GM21423 (cell line): Measurements from ENCODE around the gene ADAM23.
"Not testable (repeated sequence)": the region's sequence is repeated elsewhere in the genome, so short reads cannot be mapped to it uniquely, and the experiment has no call there.

ENCODE experiments used
- ATAC-seq: cut with Tn5 transposase; IDR thresholded peaks from one replicate; pipeline ENCODE4 v1.9.1; 2021; ENCODE audit warnings: mild to moderate bottlenecking, moderate library complexity; ENCODE audit not compliant: unreplicated experiment

Gene ADAM23

DNA sequence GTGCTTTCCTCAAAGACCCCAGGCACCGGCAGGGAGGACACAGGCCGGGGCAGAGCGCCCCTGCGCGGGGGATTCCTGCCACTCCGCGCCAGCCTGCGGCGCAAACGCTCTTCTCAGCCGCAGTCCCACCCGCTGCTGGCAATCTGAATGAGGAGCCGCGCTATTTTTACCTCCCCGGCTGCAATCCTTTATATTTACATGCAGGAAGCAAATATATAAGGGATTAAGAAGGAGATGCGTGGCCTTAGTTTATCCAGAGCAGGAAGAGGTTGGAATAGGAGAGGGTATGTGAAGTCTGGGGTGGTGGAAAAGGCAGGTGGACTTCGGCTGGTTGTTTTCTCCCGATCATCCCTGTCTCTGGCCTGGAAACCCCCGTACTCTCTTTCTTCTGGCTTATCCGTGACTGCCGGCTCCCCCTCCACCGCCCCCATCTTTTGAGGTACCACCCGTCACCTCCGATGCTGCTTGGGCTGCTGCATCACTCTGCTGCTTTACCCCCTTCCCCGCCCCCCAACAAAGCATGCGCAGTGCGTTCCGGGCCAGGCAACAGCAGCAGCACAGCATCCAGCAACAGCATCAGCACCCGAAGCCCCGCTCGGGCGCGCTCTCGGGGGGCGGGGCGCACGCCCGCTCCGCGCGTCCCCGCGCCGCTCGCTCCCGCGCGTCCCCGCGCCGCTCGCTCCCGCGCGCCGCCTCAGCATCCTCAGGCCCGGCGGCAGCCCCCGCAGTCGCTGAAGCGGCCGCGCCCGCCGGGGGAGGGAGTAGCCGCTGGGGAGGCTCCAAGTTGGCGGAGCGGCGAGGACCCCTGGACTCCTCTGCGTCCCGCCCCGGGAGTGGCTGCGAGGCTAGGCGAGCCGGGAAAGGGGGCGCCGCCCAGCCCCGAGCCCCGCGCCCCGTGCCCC, at the start of gene ADAM23:
ADAM23 (plus strand) TSS at position 700 of the 902 bp plus-strand sequence. CDS start 335 bp downstream, outside the sequence.
- peak; percentile 31 for ATAC-seq

- no peak for ATAC-seq
These were observed 47.1 kb upstream of the ADAM23 start for GRCh38 chr2:206396211-206396610.

DNA sequence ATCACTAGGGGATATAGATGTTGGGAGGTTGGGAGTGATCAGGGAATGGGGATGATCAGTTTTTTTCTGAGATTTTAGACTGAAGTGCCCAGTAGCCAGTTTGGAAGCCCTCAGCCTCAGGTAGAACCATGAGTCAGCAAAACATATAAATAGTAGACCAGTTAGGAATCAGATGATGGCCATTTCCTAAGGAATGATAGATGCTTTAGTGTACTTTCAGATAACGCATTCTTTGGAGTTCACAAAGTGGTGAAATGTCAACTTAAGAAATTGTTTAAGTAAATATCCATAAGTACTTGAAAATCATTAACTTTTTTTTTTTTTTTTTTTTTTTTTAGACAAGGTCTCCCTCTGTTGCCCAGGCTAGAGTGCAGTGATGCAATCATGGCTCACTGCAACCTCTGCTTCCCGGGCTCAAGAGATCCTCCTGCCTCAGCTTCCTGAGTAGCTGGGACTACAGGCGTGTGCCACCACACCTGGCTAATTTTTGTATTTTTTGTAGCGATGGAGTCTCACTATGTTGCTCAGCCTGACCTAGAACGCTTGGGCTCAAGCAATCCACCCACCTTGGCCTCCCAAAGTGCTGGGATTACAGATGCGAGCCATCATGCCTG, 40.3 kb upstream of the ADAM23 start:
- ATAC-seq = not testable (repeated sequence)

DNA sequence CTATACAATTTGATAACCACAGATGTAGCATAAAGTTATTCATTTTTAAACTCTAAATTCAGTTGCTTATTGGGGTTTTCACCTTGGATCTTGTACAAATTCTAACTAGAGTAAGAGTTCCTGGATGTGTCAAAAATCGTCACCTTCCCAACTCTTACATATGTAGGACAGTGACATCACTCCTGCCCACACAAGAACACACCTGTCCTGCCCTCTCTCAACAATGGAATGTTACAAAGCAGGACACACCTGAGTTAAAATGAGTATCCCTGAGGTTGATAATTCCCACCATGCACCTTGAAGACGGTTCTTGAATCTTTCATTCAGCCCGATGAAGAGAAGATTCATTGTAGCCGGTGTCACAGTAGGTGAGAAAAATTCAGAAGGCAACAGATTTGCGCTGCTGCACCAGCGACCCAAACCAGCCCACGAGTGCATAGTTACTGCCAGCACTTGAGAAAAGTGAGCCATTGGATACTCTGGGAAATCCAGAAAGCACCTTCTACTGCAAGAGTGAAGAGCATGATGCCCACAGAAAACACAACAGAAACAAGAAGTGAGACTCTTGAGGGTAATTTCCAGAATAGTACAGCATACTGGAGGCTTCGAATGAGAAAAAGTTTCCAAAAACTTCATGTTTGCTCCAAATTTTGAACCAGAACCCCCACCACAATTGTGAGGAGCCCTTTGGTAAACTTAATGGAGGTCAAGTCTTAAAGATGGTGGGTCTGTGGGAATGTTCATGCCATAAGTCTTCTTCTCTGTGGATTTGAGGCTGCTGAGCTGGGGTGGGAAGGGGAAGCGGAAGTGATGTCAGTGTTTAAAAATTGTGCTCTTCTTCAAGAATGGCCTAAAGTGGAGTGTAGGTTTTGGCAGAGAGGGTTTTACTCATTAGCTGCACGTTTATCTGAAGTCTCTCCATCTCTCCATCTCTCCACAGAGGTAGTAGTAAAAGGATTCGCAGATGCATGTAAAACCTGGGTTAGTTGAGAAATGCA, 34.7 kb upstream of the ADAM23 start:
- peak; percentile 83 for ATAC-seq

DNA sequence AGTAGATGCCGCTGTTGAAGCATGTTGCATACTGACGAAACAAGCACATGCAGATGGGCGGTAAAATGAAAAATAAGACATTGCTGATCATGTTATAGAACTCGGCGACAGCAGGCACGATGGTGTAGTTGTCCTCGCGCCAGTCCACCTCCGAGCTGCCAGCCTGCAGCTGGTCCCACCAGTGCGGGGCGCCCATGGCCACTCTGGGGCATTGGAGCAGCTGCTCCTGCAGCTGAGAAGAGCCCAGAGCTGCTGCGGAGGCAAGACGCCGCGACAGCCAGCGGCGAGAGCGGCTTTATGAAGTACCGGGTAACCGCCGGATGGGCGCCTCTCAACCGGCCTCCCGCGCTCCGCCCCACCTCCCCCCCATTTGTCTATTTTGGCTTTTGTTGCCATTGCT, 32.6 kb upstream of the ADAM23 start:
- no peak for ATAC-seq

DNA sequence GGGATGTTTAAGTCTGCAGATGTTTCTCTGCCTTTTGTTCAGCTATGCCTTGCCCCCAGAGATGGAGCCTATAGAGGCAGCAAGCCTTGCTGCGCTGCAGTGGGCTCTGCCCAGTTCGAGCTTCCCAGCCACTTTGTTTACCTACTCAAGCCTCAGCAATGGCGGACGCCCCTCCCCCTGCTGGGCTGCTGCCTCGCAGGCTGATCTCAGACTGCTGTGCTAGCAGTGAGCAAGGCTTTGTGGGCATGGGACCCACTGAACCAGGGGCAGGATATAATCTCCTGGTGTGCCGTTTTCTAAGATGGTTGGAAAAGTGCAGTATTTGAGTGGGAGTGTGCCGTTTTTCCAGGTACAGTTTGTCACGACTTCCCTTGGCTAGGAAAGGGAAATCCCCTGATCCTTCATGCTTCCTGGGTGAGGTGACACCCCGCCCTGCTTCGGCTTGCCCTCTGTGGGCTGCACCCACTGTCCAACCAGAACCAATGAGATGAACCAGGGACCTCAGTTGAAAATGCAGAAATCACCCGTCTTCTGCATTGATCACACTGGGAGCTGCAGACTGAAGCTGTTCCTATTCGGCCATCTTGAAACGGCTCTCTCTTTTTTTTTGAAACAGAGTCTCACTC, 27.6 kb upstream of the ADAM23 start:
- ATAC-seq = no peak

DNA sequence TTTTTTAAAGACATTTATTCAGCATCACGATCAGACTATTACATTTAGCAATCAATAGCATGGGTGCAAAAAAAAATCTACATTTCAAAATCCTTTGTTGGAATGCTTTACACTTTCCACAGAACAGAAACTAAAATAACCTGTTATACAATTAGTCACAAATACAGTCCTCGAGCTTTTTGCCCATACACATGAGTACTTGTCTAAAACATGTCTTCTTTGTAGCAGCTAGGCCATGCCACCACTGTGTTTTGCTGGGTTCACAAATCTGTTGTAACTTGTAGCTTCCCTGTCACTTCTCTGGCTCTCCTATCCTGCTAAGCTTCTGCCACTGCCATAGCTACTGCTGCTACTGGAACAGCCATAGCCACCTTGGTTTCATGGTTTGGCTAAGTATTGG, 24.4 kb upstream of the ADAM23 start:
- ATAC-seq = no peak

DNA sequence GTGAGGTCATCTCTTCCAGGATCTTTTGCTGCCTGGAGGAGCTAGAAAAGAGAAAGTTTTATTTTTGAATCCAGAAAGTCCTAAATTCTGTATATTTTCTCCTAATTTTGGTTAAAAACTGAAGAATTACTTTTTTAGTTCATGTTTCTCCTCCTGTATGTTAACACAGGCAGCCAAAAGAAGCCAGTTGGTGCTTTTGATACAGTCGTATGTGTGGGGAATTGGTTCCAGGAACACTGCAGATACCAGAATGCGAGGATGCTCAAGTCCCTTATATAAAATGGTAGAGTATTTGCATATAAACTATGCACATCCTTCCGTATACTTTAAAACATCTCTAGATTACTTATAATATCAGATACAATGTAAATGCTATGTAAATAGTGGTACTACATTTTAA, 22.6 kb upstream of the ADAM23 start:
- ATAC-seq = no peak

- no peak for ATAC-seq
These were observed 20.8 kb upstream of the ADAM23 start for GRCh38 chr2:206422493-206422892.

DNA sequence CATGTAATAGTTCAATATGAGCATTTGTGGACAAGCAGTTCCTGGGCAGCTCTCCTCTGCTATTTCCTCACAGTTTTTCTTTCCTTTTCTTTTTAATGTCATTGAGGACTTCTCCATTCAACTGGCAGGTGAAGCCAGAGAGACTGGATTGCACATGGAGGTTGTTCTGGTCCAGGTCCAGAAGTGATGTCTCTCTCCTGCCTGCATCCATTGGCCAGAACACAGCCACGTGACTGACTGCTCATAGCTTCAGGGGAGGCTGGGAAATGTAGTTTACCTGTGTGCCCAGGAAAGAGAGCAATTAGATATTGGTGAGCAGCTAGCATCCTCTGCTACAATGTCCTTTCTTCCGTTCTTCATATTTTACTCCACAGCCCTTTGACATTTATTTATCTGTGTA, 20.2 kb upstream of the ADAM23 start:
- ATAC-seq = no peak

DNA sequence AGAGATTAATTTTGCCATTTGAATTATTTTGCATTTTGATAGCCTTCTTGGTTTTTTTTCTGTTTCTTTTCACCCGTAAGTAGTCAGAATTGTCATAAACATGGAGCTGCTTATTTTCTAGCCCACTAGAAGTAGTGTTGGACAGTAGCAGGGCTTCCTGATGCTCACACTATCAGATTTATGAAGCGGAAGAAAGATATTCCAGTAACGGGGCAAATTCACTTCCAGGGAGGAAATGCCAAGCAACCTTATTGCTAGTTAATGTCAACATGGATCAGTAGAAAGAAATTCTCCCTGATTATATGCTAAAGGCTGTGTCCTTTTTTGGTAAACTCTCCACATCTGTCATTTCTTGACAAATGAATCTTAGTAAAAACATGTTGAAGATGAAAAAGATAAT, 19.2 kb upstream of the ADAM23 start:
- ATAC-seq = no peak

DNA sequence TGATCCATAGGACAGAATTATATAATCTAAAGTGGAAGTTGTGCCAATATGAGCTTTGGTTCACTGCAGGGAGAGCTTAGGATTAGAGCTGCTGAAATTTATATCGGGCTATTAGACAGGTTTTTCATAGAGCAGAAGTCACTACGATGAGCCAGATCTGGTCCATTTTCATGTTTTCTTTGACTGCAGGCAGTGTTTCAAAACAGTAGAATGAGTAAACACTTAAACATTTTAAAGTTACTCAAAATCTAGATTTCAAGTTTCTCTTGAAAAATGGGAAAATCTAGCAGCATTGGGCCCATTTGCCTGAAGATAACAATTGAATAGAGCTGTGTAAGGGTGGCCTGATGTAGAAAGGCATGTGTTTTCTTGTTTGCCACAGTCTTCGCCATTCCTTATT, 14.5 kb upstream of the ADAM23 start:
- no peak for ATAC-seq

GRCh38 chr2:206430452-206430851, 12.9 kb upstream of the ADAM23 start:
- ATAC-seq = no peak

GRCh38 chr2:206431439-206431838, 11.9 kb upstream of the ADAM23 start:
- ATAC-seq = no peak

- ATAC-seq = no peak
These were observed 10.9 kb upstream of the ADAM23 start for GRCh38 chr2:206432193-206433082.

DNA sequence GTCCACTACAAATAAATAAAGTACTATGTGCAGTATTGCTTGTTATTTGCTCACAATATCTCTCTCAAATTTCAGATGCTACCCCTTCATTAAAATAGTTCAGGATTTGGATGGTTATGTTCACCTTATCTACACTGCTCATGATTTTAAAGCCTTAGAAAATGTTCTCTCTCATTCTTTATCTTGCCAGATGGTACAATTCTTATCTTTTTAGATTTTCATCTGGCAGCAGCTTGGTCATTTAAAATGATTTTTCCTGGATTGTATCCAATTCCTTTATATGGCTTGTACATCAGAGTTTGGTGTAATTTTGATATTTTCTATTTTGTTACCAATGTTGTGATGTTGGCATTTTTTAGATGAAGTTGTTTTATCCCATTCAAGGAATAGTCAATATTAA, 10.1 kb upstream of the ADAM23 start:
- no peak for ATAC-seq

DNA sequence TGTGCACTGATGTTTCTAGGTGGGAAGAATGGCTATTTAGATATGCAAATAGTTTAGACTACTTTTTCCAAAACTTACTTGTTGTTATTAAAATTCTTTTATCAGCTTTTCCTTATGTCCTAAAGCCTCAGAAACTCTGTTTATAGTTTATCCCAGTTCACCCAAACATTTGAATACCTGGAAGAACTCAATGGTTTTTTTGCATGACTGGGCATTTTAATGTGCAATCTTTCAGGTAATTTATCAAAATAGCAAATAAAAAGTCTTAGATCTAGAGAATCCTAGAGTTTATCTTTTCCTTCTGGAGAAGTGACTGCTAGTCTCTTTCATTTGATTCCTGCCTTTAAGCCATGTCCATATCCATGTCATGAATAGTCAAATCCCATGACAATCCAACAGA, 9.6 kb upstream of the ADAM23 start:
- ATAC-seq = no peak

DNA sequence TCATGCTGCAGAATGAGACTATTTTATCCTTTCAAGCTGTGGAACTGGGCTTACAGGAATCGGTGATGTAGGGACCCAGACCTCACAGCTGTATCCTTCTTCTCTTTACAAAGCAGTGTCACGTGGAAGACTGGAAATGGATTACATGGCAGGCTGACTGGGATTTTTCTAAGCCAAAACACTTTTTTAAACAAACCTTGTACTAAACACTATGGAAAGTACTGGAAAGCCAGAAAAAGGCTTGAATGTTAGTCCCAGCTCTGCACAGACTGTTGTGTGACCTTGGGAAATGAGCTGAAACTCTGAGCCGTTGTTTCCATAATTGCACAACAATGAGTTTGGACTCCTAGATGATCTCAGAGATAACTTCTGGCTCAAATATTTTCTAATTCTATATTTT, 7.6 kb upstream of the ADAM23 start:
- no peak for ATAC-seq

DNA sequence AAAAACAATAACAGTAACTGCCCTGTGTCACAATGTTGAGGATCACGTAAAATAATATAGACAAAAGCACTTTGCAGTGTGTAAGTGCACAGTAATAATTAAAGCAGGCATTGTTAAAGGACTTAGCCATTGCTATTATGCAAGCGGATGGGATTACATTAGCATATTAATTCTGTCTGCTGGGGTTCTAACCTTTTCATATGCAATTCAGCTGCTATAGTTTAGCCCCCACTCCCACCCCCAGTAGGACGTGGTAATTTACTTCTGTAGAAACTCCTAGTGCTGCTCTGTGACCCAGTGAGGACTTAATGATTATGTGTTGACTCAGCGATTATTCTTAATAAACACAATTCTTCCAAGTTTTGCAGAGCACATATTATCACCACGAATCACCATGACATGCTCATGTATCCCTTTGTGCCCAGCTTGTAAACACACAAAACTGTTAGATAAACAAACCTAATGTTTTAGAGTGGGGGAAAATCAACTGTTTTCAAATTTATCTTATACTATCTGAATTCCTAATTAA, 5.1 kb upstream of the ADAM23 start:
- no peak for ATAC-seq

DNA sequence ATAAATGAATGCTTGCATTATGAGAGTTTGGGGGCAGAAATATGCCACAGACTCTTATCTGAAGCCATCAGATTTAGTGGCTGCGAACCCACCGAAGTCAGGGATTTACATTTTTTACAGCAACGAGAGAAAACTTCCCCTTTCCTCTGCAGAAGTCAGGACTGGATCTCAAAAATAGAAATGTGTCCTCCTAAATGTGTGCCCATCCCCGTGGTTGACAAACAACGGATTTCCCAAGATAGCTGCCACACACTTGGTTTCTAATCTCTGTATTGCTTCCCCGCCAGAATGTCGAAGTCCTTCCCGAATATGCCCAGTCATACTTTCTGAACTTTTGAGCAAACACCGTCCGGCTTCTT, 879 bp upstream of the ADAM23 start:
- ATAC-seq = no peak
